Activated naive CD8-positive, alpha-beta T cell treated with anti-CD3 and anti-CD28 coated beads, Interleukin-2, amount 50 U/mL, for 24 hours (primary cell): ENCODE results near the gene UBE2D3.

Experiments
- ATAC-seq: fragments of 150-1000 bp; cut with Tn5 transposase; one replicate; pipeline ENCODE4 v1.10.0; 2021
- DNase-seq: peaks from one replicate; pipeline ENCODE4 v3.0.0; 2021
- H3K27ac Mint-ChIP-seq: one replicate; pipeline ENCODE4 v1.8.0; 2021; ENCODE audit warnings: mild to moderate bottlenecking, mixed read lengths
- H3K27me3 Mint-ChIP-seq: one replicate; pipeline ENCODE4 v1.8.0; 2021; ENCODE audit warnings: mixed read lengths
- H3K36me3 Mint-ChIP-seq: one replicate; pipeline ENCODE4 v1.8.0; 2021; ENCODE audit warnings: low read depth, mixed read lengths
- H3K4me1 Mint-ChIP-seq: one replicate; pipeline ENCODE4 v1.8.0; 2021; ENCODE audit warnings: mixed read lengths
- H3K4me3 Mint-ChIP-seq: one replicate; pipeline ENCODE4 v1.8.0; 2021; ENCODE audit warnings: mild to moderate bottlenecking, moderate library complexity, mixed read lengths
- H3K9me3 Mint-ChIP-seq: one replicate; pipeline ENCODE4 v1.8.0; 2021; ENCODE audit warnings: mixed read lengths

Gene UBE2D3

DNA sequence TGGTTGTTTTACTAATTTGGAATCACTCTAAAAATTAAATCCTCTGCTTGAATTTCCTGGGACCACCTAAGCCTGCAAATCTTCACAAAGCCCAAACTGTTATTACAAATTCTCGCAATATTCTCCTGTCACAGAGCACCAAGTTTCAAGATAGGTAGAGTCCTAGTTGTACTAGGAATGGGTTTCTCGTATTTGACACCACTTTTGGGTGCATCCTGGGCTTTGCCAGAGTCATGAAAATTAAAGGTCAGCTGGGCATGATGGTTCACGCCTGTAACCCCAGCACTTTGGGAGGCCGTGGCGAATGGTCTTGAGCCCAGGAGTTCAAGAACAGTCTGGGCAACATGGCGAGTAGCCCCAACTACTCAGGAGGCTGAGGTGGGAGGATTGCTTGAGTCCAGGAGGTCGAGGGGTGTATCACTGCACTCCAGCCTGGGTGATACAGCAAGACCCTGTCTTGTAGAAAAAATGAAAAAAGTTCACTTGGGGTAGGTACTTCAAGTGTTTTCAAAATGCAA lies 36.0 kb downstream of the UBE2D3 start:
- H3K4me3 Mint-ChIP-seq = no peak overlapping the region
- ATAC-seq (no peak), DNase-seq (no peak)
- no peak overlapping the region for H3K27ac Mint-ChIP-seq
- H3K36me3 Mint-ChIP-seq = peaks cover 43% of the 10 kb centered on the region
- H3K27me3 Mint-ChIP-seq = no peaks in the 10 kb centered on the region
- H3K4me1 Mint-ChIP-seq = peaks cover 47% of the 10 kb centered on the region
- peaks cover 27% of the 10 kb centered on the region for H3K9me3 Mint-ChIP-seq

DNA sequence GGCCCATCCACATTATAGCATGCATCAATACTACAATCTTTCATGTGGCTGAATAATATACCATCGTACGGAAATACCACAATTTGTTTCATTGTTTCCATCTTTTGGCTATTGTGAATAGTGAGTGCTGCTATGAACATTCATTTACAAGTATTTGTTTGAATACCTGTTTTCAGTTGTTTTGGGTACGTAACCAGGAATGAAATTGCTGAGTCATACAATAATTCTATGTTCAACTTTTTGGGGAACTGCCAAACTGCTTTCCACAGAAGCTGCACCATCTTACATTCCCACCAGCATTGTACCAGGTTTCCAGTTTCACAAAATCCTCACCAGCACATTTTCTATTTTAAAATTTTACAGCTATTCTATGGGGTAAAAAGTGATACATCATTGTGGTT lies 38.0 kb downstream of the UBE2D3 start:
- Mint-ChIP-seq H3K4me3 (no peak overlapping the region), H3K9me3 (peaks cover 20% of the 10 kb centered on the region), H3K27me3 (no peaks in the 10 kb centered on the region), H3K4me1 (peaks cover 36% of the 10 kb centered on the region), H3K36me3 (peaks cover 22% of the 10 kb centered on the region), H3K27ac (peak overlapping the region; percentile 73)
- ATAC-seq = peak; percentile 70
- DNase-seq = no peak

DNA sequence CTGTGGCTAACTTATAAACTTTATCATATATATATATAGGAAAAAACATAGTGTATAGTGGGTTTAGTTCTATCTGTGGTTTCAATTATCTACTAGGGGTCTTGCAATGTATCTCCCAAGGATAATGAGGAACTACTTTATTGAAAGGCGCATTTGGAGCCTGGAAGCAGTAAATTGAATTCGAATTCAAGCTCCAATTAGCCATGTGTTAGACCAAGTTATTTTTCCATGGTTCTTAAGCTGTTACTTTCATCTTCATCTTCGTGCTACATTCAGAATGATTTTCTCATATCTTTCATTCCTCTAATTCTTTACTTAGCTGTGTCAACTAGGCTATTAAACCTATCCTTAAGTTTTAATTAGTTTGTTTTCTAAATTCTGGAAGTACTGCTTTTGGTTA lies 39.4 kb downstream of the UBE2D3 start:
- Mint-ChIP-seq H3K4me1 (peaks cover 36% of the 10 kb centered on the region), H3K27ac (no peak overlapping the region), H3K4me3 (no peak overlapping the region), H3K36me3 (peaks cover 12% of the 10 kb centered on the region), H3K9me3 (peaks cover 11% of the 10 kb centered on the region), H3K27me3 (no peaks in the 10 kb centered on the region)
- ATAC-seq (no peak), DNase-seq (no peak)

DNA sequence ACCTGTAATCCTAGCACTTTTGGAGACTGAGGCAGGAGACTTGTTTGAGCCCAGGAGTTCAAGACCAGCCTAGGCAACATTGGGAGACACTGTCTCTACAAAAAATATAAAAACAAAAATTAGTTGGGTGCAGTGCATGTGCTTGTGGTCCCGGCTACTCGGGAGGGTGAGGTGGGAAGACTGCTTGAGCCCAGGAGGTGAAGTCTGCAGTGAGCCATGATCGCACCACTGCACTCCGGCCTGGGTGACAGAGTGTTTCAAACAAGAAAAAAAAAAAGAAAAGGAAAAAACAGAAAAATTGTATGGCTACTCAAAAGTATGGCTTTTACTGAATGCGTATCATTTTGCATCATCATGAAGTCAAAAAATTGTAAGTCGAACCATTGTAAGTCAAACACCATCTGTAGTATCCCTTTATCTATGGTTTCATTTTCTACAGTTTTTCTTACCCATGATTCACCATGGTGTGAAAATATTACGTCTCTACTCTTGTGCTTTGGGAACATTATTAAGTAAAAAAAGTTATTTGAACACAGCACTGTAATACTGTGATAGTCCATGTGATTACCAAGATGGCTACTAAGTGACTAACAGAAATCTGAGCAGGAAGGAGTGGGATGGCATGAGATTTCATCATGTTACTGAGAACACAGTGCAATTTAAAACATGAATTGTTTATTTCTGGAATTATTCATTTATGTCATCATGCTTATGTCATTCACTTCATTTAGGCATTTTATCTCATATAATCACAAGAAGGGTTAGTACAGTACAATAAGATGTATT lies 40.1 kb downstream of the UBE2D3 start:
- H3K4me3 Mint-ChIP-seq = no peak overlapping the region
- H3K4me1 Mint-ChIP-seq = peaks cover 34% of the 10 kb centered on the region
- no peaks in the 10 kb centered on the region for H3K27me3 Mint-ChIP-seq
- H3K9me3 Mint-ChIP-seq = peaks cover 5% of the 10 kb centered on the region
- ATAC-seq = peak; percentile 65
- DNase-seq = no peak
- peaks cover 5% of the 10 kb centered on the region for H3K36me3 Mint-ChIP-seq
- H3K27ac Mint-ChIP-seq = peak overlapping the region; percentile 19

DNA sequence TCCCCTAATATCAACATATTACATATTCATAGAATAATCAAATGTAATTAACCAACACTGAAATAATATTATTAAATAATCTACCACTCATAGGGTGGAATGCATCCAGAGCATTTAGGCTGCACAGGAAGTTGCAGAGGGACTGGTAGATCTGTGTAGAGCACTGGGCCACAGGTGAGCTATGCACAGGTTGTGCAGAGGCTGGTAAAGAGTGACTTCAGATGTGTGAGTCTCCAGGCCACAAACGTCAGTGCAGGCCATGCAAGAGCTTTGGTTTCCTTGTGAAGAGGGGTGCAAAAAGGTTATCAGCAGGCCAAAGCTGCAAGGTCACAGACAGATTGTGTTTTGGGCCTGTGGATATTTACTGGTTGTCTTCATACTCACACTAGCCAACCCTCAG lies 41.1 kb downstream of the UBE2D3 start:
- Mint-ChIP-seq H3K4me3 (no peak overlapping the region), H3K4me1 (peaks cover 29% of the 10 kb centered on the region), H3K9me3 (peaks cover 4% of the 10 kb centered on the region), H3K36me3 (no peaks in the 10 kb centered on the region), H3K27ac (no peak overlapping the region), H3K27me3 (no peaks in the 10 kb centered on the region)
- ATAC-seq (no peak), DNase-seq (no peak)

DNA sequence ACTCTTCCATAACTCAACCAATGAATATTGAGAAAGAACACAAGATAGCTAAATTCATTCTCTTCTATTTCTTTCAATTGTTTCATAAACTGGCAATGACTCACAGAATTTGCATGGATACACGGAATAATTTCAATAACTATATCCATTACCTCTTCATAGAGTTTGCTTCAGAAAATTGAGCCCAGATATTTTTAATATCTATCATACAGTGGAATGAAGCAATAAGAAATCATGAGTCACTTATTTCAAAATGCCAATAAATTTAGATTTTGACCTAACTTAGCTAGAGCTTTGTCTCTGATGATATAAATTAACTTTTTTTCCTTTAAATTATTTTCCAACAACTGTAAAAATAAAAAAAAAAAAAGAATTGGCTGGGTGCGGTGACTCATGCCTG lies 44.3 kb downstream of the UBE2D3 start:
- Mint-ChIP-seq H3K27me3 (no peaks in the 10 kb centered on the region), H3K36me3 (no peaks in the 10 kb centered on the region), H3K9me3 (peaks cover 4% of the 10 kb centered on the region), H3K27ac (no peak overlapping the region), H3K4me3 (no peak overlapping the region), H3K4me1 (peaks cover 9% of the 10 kb centered on the region)
- no peak for ATAC-seq
- no peak for DNase-seq

DNA sequence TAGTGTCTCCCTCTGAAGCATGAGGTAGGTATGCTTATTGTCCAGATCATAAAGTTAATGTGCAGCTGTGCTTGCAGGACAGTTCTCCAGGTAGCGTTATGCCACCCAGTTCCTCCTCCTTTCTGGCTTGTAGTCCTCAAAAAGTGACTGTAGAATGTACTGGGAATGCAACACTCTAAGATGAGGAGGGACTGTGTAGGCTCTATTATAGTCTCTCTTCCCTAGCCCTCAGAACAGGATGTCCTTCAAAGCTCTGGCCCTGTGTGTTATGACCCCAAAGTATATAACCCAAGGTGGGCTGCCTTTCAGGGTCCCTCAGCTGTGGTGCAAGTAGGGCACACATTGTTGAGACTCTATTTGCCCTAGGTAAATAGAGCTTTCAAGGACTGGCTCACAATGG lies 45.8 kb downstream of the UBE2D3 start:
- Mint-ChIP-seq H3K36me3 (no peaks in the 10 kb centered on the region), H3K4me1 (no peaks in the 10 kb centered on the region), H3K27ac (no peak overlapping the region), H3K27me3 (no peaks in the 10 kb centered on the region), H3K4me3 (no peak overlapping the region), H3K9me3 (no peaks in the 10 kb centered on the region)
- ATAC-seq (no peak), DNase-seq (no peak)

DNA sequence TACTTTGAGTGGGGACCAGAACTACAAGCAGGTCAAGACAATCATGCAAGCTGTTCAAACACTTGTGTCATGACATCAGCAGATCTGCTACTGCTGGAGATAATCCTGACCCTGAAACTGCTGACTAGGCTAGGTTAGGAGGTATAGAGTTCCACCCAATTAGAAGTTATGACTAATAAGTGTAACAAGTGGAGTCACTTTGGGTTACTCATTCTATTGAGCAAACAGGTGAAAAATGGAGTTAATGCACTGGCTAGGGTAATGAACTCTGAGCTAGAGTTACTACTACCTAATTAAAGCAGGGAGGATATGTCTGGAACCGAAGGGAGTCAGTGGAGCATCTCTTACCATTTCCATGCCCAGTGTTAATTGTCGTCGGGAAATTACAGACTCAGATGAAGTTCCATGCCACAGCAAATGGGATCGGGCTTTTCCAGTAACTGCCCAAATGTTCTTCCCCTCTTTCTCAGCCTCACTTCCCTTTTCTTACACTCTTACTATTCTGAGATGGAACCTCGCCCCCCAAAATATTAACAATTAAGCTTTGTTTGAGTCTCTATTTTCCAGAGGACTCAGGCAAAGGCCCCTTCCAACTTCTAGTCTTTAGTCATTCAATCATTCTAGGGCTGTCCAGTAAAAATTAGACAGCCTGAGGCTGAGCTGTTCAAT lies 46.7 kb downstream of the UBE2D3 start:
- DNase-seq = no peak
- Mint-ChIP-seq H3K9me3 (no peaks in the 10 kb centered on the region), H3K27ac (no peak overlapping the region), H3K27me3 (no peaks in the 10 kb centered on the region), H3K4me3 (no peak overlapping the region), H3K36me3 (no peaks in the 10 kb centered on the region), H3K4me1 (no peaks in the 10 kb centered on the region)
- peak; percentile 68 for ATAC-seq

DNA sequence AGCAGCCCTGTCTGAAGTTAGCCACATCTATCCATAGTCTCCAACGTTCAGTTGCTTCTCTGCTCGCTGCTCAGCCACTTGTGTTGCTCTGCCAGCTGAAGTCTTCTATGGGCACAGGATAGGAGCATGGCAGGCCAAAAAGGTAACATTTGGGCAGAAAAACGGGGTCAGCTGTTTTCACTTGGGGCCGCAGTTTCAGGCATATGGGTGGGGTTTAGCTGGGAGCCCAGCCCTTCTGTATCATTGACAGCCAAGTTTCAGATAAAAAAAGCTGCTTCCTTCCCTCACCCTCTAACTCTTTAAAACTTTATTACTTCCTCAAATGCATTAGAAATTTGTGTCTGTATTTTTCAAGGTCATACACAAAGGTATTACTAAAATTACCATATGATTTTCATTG lies 48.1 kb downstream of the UBE2D3 start:
- H3K9me3 Mint-ChIP-seq = no peaks in the 10 kb centered on the region
- H3K4me1 Mint-ChIP-seq = no peaks in the 10 kb centered on the region
- no peak for DNase-seq
- H3K27me3 Mint-ChIP-seq = no peaks in the 10 kb centered on the region
- ATAC-seq = no peak
- no peak overlapping the region for H3K27ac Mint-ChIP-seq
- H3K36me3 Mint-ChIP-seq = no peaks in the 10 kb centered on the region
- no peak overlapping the region for H3K4me3 Mint-ChIP-seq

DNA sequence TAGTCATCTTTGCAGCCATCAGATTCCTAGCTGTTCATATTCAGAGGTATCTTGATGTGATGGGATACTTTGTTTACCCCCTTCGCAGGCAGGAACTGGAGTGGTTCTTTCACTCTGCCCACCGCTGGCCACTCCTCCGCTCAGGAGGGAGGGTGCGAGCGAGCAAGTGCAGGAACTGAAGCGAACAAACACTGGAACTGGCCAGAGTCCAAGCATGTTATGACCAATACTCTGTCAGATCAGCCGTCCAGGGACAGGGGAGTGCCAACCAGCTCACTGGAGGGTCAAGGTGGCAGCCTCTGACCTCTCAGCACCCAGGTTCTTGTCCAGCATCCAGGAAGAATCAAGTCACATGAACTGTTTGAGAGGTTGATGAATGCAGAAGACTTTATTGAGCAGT lies 48.6 kb downstream of the UBE2D3 start:
- H3K9me3 Mint-ChIP-seq = no peaks in the 10 kb centered on the region
- H3K4me1 Mint-ChIP-seq = no peaks in the 10 kb centered on the region
- no peaks in the 10 kb centered on the region for H3K27me3 Mint-ChIP-seq
- ATAC-seq = no peak
- H3K27ac Mint-ChIP-seq = no peak overlapping the region
- no peaks in the 10 kb centered on the region for H3K36me3 Mint-ChIP-seq
- no peak for DNase-seq
- H3K4me3 Mint-ChIP-seq = no peak overlapping the region

DNA sequence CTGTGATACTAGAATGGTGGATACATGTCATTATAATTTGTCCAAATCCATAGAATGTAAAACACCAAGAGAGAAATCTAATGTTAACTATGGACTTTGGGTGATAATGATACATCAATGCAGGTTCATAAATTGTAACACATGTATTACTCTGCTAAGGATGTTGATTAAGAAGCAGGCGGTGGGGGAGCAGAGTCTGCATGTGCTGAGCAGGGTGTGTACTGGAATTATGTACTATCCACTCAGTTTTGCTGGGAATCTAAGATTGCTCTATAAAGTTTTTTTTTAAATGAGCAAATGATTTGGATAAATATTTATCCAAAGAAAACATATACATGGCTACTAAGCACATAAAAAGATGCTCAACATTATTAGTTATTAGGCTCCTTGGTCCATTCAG lies 51.5 kb downstream of the UBE2D3 start:
- no peaks in the 10 kb centered on the region for H3K4me1 Mint-ChIP-seq
- H3K9me3 Mint-ChIP-seq = no peaks in the 10 kb centered on the region
- H3K27me3 Mint-ChIP-seq = no peaks in the 10 kb centered on the region
- no peaks in the 10 kb centered on the region for H3K36me3 Mint-ChIP-seq
- H3K4me3 Mint-ChIP-seq = no peak overlapping the region
- no peak for ATAC-seq
- no peak for DNase-seq
- no peak overlapping the region for H3K27ac Mint-ChIP-seq

DNA sequence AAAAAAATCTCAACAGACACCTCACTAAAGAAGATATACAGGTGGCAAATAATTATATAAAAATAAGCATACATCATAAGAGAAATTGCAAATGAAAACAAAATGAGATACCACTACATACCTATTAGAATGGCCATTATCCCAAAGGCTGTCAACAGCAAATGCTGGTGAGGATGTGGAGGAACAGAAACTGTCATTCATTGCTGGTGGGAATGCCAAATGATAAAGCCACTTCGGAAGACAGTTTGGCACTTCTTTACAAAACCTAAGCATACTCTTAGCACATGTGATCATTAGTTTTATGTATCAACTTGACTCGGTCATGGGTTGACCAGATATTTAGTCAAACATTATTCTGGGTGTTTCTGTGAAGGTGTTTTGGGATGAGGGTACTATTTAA lies 53.1 kb downstream of the UBE2D3 start:
- no peaks in the 10 kb centered on the region for H3K4me1 Mint-ChIP-seq
- H3K9me3 Mint-ChIP-seq = no peaks in the 10 kb centered on the region
- no peak overlapping the region for H3K4me3 Mint-ChIP-seq
- ATAC-seq (no peak), DNase-seq (no peak)
- H3K27ac Mint-ChIP-seq = no peak overlapping the region
- H3K27me3 Mint-ChIP-seq = no peaks in the 10 kb centered on the region
- H3K36me3 Mint-ChIP-seq = no peaks in the 10 kb centered on the region

DNA sequence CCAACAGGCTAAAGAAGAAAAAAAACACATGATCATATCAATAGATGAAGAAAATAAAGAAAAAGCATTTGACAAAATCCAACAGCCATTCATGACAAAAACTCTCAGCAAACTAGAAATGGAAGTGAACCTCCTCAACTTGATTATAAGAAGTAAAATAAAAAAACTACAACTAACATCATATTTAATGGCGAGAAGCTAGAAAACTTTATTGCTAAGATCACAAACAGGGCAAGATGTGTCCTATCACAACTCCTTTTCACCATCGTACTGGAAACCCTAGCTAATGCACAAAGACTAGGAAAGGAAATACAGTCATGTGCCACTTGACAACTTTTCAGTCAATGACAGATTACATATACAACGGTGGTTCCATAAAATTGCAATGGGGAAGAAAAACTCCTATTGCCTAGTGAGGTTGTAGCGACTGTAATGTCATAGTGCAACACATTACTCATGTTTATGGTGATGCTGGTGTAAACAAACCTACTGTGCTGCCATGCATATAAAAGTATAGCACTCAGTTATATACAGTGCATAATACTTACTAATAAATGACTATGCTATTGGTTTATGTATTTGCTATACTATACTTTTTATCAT lies 54.5 kb downstream of the UBE2D3 start:
- no peak for DNase-seq
- Mint-ChIP-seq H3K27me3 (no peaks in the 10 kb centered on the region), H3K9me3 (no peaks in the 10 kb centered on the region), H3K36me3 (no peaks in the 10 kb centered on the region), H3K4me3 (no peak overlapping the region), H3K4me1 (no peaks in the 10 kb centered on the region), H3K27ac (no peak overlapping the region)
- no peak for ATAC-seq

DNA sequence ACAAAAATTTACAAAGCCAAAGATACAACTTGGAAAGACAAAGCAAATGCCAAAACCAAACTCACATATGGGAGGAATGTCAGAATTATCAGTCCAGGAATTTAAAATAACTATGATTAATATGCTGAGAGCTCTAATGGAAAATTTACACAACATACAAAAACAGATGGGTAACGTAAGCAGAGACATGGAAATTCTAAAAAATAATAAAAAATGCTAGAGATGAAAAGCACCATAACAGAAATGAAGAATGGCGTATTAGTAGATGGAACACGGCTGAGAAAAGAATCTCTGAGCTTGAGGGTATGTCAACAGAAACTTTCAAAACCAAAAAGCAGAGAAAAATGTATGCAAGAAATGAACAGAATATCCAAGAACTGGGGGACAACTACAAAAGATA lies 62.5 kb downstream of the UBE2D3 start:
- Mint-ChIP-seq H3K9me3 (no peaks in the 10 kb centered on the region), H3K27me3 (peaks cover 2% of the 10 kb centered on the region), H3K4me3 (no peak overlapping the region), H3K4me1 (peaks cover 12% of the 10 kb centered on the region), H3K27ac (no peak overlapping the region), H3K36me3 (no peaks in the 10 kb centered on the region)
- ATAC-seq (no peak), DNase-seq (no peak)

DNA sequence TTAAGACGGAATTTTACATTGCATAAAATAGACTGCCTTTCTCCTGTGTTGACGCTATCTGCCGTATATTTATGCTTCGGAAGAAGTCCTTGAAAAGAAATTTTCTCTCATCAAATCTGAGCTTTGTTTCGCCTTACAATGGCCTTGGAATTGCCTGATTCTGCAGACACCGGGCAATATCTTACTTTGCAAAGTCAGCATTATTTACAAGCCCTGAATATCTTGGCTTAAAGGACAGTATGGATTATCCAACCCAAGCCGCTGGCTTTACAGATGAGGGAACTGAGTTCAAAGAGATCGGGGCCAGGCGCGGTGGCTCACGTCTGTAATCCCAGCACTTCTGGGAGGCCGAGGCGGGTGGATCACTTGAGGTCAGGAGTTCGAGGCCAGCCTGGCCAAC lies 65.4 kb downstream of the UBE2D3 start:
- DNase-seq = no peak
- H3K27ac Mint-ChIP-seq = no peak overlapping the region
- ATAC-seq = no peak
- H3K27me3 Mint-ChIP-seq = peaks cover 2% of the 10 kb centered on the region
- H3K4me3 Mint-ChIP-seq = peak overlapping the region; percentile 92
- peaks cover 4% of the 10 kb centered on the region for H3K36me3 Mint-ChIP-seq
- H3K4me1 Mint-ChIP-seq = peaks cover 34% of the 10 kb centered on the region
- no peaks in the 10 kb centered on the region for H3K9me3 Mint-ChIP-seq
